Right atrium auricular region (tissue), 2 donors: Measurements from ENCODE around the gene AKAP11. TPM values are rescaled to one million over a fixed set of nuclear protein-coding genes. Genes with fewer than 3 reads are reported as not detected.

ENCODE experiments used
- DNase-seq: peaks from one replicate; pipeline ENCODE4 v3.0.0-alpha.2; 2019; ENCODE audit warnings: low spot score
- H3K27ac ChIP-seq, 2 donors: fragments of 200-600 bp; sonication (generic); 1 replicate in 1 of 2; 2 replicates in 1 of 2; pipeline ENCODE4 v1.5.1; 2016 to 2019
- H3K27me3 ChIP-seq, 2 donors: fragments of 200-600 bp; sonication (generic); one replicate each; pipeline versions ENCODE4 v1.5.1 to v1.6.0; 2017 to 2019
- H3K36me3 ChIP-seq: fragments of 200-600 bp; sonication (generic); one replicate; pipeline ENCODE4 v1.5.1; 2016
- H3K4me1 ChIP-seq, 2 donors: fragments of 200-600 bp; sonication (generic); one replicate each; pipeline versions ENCODE4 v1.5.1 to v1.6.0; 2017 to 2019
- H3K4me3 ChIP-seq, 2 donors: fragments of 200-600 bp; sonication (generic); 1 replicate in 1 of 2; 2 replicates in 1 of 2; pipeline ENCODE4 v1.5.1; 2017 to 2019; ENCODE audit warnings: mild to moderate bottlenecking in 1 of 2, moderate library complexity in 1 of 2
- H3K9me3 ChIP-seq, 2 donors: fragments of 200-600 bp; sonication (generic); one replicate each; pipeline ENCODE4 v1.5.1; 2019
- total RNA-seq, 2 donors: library from RNA; depleted of rRNA; stranded (reverse); fragments of >200 nt; gene quantifications; one replicate each; pipeline ENCODE4 v1.1.0, GENCODE V29; 2016
- TF ChIP-seq, protein P1 (sequence below), 2 donors: fragments of 200-600 bp; sonication (generic); IDR thresholded peaks; one replicate each; pipeline ENCODE4 v1.5.1; 2019; ENCODE audit warnings: antibody characterized with exemption in 2 of 2

The AKAP11 gene
- total RNA-seq, 2 donors from 2014 or later: 24.2 to 30.4 TPM

GRCh38 chr13:42312817-42313431 is 41.0 kb downstream of the AKAP11 start:
- no peaks in the 10 kb centered on the region for H3K4me1 ChIP-seq
- no peaks in the 10 kb centered on the region for H3K27me3 ChIP-seq
- H3K9me3 ChIP-seq: no peaks in the 10 kb centered on the region
- TF ChIP-seq, protein P1, sequence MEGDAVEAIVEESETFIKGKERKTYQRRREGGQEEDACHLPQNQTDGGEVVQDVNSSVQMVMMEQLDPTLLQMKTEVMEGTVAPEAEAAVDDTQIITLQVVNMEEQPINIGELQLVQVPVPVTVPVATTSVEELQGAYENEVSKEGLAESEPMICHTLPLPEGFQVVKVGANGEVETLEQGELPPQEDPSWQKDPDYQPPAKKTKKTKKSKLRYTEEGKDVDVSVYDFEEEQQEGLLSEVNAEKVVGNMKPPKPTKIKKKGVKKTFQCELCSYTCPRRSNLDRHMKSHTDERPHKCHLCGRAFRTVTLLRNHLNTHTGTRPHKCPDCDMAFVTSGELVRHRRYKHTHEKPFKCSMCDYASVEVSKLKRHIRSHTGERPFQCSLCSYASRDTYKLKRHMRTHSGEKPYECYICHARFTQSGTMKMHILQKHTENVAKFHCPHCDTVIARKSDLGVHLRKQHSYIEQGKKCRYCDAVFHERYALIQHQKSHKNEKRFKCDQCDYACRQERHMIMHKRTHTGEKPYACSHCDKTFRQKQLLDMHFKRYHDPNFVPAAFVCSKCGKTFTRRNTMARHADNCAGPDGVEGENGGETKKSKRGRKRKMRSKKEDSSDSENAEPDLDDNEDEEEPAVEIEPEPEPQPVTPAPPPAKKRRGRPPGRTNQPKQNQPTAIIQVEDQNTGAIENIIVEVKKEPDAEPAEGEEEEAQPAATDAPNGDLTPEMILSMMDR (IDR thresholded peaks at IDR 0.05): no peak
- H3K4me3 ChIP-seq: no peak overlapping the region
- no peak overlapping the region for H3K27ac ChIP-seq
- peaks cover 16% of the 10 kb centered on the region for H3K36me3 ChIP-seq
- no peak for DNase-seq

DNA sequence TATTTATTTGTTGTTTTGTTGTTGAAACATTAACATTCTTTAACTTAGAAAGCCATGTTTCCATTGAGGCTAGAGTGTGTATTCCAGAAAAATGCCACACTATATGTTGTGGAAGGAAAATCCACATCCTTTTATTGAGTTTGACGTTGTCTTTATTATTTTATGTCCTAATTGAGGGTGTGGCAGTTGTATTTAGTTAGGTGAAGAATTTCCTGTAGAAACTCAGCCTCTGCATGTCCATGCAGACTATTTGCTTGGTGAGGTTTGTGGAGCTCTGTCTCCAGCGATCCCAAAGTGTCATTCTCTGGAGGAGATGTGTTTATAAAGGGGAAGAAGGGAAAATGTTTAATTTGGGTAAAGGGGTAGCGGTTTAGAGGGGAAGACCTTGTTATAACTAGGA is 46.6 kb downstream of the AKAP11 start:
- Histone ChIP-seq H3K27me3 (no peaks in the 10 kb centered on the region), H3K36me3 (no peaks in the 10 kb centered on the region), H3K4me1 (no peaks in the 10 kb centered on the region), H3K27ac (no peak overlapping the region), H3K4me3 (no peak overlapping the region), H3K9me3 (no peaks in the 10 kb centered on the region)
- TF ChIP-seq, protein P1 (IDR thresholded peaks at IDR 0.05): no peak
- DNase-seq: no peak

- TF ChIP-seq, protein P1 (IDR thresholded peaks at IDR 0.05): no peak
- Histone ChIP-seq H3K4me3 (no peak overlapping the region), H3K9me3 (no peaks in the 10 kb centered on the region), H3K27me3 (no peaks in the 10 kb centered on the region), H3K27ac (no peak overlapping the region), H3K36me3 (no peaks in the 10 kb centered on the region), H3K4me1 (no peaks in the 10 kb centered on the region)
- DNase-seq: no peak
Observed at GRCh38 chr13:42320375-42320787, 48.4 kb downstream of the AKAP11 start.

GRCh38 chr13:42322806-42323205 is 50.9 kb downstream of the AKAP11 start:
- H3K9me3 ChIP-seq: no peaks in the 10 kb centered on the region
- no peaks in the 10 kb centered on the region for H3K4me1 ChIP-seq
- no peaks in the 10 kb centered on the region for H3K36me3 ChIP-seq
- H3K27me3 ChIP-seq: no peaks in the 10 kb centered on the region
- H3K27ac ChIP-seq: no peak overlapping the region
- H3K4me3 ChIP-seq: no peak overlapping the region
- TF ChIP-seq, protein P1 (IDR thresholded peaks at IDR 0.05): no peak
- DNase-seq: no peak

GRCh38 chr13:42324704-42325103 is 52.8 kb downstream of the AKAP11 start:
- Histone ChIP-seq H3K4me1 (no peaks in the 10 kb centered on the region), H3K9me3 (no peaks in the 10 kb centered on the region), H3K36me3 (no peaks in the 10 kb centered on the region), H3K27me3 (no peaks in the 10 kb centered on the region), H3K4me3 (no peak overlapping the region), H3K27ac (no peak overlapping the region)
- no peak for DNase-seq
- TF ChIP-seq, protein P1 (IDR thresholded peaks at IDR 0.05): no peak

- TF ChIP-seq, protein P1 (IDR thresholded peaks at IDR 0.05): no peak
- Histone ChIP-seq H3K4me1 (no peaks in the 10 kb centered on the region), H3K27me3 (no peaks in the 10 kb centered on the region), H3K27ac (no peak overlapping the region), H3K36me3 (no peaks in the 10 kb centered on the region), H3K4me3 (no peak overlapping the region), H3K9me3 (no peaks in the 10 kb centered on the region)
- DNase-seq: no peak
Observed at GRCh38 chr13:42327725-42328124, 55.8 kb downstream of the AKAP11 start.
